PC-9 (cell line): ENCODE data around the gene PHYHD1.

ENCODE experiments used
- CTCF ChIP-seq: fragments of 200-600 bp; sonication (generic); conservative IDR thresholded peaks from 2 replicates; pipeline ENCODE4 v1.6.1; 2017; ENCODE audit warnings: mixed run types, antibody characterized with exemption, mild to moderate bottlenecking, moderate library complexity
- EZH2 ChIP-seq: fragments of 200-600 bp; sonication (generic); IDR thresholded peaks from 2 replicates; pipeline ENCODE4 v1.8.0; 2017; ENCODE audit warnings: antibody characterized with exemption, low read depth

GRCh38 chr9:128903079-128903461, 17.7 kb upstream of the PHYHD1 start:
- no peak for TF ChIP-seq EZH2
- no peak for TF ChIP-seq CTCF
